Measurements from ENCODE around the gene NOL3.
A peak's percentile ranks its signal among the peaks of the same experiment; 100 is the strongest.
"Not testable (repeated sequence)": the region's sequence is repeated elsewhere in the genome, so short reads cannot be mapped to it uniquely, and the experiment has no call there.

Gene NOL3

DNA sequence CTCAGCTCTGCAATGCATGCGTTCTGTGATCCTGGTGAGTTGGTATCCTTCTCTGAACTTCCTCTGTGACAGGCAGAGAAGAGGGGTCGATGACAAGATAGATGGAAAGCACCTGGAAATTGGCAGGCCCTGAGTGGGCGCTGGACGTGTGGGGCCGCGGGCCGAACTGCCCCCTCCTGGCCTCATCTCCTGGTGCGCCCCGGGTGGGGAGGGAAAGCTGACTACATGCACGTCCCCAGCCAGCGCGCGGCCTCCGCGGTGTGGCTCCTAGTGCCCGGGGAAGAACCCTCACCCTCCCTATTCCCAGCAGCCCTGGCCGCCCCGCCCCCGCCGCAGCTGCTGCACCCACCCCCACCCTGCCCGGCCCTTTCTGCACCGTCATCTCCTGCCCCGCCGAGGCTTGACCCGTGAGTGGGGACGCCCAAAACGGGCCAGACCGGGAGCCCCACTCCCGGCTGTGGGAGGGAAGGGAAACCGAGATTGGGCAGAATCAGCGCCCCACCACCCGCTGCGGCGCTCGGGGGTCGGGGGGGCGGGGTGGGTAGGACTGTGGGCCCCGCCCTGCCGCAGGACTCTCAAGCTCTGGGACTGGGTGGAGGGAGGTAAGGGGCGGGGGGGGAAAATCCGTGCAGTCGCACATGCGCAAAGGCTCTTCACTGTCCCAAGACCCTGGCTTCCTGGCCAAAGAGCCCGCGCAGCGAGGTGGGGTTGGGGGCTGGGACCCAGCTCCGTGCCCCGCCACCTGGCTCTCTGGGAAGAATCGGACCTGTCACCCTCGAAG is at the start of gene NOL3:
NOL3 (plus strand) TSS at position 371 of the 781 bp plus-strand sequence.
- peak; percentile 79 for DNase-seq

DNA sequence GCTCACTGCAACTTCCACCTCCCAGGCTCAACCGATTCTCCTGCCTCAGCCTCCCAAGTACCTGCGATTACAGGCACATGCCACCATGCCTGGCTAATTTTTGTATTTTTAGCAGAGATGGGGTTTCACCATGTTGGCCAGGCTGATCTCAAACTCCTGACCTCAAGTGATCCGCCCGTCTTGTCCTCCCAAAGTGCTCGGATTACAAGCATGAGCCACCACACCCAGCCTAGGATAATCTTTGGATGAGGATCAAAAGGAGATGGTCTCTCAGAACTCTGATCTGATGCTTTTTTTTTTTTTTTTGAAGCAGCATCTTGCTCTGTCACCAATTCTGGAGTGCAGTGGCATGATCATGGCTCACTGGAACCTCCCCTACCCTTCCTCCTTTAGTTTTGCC is 47.5 kb upstream of the NOL3 start:
- not testable (repeated sequence) for DNase-seq

DNA sequence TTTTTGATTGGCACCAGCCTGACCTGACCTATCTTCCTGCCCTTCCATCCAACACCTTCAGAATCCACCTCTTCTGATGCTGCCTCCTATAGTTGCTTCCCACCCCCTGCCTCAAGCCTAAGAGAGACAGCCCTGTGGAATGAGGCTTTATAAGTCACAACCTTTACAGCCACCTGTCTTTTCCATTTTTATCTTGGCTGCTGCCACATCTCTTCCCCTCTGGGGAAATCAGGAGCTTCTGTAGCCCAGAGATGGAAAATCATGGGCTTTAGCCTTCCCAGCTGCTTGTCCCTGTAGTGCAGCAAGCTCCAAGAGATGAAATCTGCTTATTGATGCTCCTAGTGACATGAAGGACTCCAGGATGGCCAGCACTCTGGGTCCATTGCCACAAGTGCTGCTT is 41.9 kb upstream of the NOL3 start:
- DNase-seq: no peak

DNA sequence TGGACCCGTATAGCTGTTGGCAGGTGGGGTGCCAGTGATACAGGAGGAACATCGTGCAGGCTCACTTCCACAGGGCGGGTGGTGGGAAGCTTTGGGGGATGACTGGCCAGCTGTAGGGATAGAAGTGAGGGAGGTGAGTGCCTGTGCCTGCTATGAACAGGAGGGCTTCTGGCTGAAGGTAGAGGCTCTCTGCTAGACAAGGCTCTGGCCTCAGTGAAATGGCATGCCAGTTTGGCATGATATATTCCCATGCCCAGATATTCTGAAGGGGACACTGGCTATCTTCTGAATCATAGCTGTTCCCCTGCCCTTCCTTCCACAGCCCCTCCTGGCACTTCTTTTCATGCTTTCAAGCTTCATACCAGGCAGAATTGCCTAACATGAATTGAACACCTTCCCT is 41.5 kb upstream of the NOL3 start:
- no peak for DNase-seq

DNA sequence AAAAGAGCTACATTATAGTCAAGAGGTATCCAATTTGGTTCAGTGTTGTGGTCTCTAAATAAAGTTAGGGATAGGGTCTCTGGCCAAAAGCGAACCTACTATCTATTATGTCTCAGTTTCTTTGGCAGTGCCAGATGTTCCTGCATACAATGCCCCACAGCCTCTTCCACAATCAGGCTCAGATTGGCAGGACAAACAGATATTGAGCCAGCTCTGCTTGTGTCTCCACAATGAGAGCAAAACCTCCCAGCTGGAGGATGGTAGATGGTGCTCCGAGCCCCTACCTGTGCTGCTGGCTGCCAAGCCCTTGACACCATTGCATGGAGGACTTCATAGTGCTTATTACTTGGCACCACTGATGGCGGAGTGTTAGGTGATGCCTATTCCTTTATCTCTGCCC is 40.9 kb upstream of the NOL3 start:
- DNase-seq: no peak

DNA sequence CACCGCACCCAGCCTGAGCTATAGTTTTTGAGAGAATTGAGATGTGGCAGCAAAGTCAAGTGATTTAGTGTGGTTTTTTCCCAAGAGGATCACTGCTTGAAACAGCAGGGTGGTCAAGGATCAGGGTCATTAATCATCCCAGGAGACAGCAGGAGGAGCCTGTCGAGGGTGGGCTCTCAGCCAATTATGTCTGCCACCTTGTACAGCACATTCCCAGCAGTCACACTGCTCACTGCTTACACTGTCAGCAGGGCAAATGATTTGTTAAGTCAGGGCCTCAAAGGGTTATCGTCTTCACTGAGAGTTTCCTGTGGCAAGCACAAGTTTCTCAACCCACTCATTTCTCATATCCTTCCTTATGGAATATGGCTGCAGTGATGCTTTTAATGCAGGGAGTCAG is 32.7 kb upstream of the NOL3 start:
- DNase-seq: no peak

DNA sequence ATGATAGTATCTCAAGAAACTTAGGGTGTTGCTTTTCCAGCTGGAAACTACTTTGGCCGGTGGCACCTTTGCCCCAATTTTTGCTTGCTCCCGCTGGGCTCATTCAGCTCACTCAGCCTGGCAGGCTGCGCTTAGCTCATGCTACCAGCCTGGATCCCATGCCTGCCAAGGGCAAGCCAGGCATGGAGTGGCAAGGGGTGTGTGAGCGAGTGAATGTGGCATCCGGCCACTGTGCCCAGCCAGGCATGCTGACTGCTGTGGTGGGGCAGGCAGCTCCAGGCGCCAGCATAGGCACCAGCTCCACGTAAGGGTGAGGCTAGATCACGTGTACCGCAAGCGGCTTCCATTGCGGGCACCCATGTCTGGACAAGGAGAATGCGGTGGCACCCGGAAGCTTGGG is 28.9 kb upstream of the NOL3 start:
- no peak for DNase-seq

DNA sequence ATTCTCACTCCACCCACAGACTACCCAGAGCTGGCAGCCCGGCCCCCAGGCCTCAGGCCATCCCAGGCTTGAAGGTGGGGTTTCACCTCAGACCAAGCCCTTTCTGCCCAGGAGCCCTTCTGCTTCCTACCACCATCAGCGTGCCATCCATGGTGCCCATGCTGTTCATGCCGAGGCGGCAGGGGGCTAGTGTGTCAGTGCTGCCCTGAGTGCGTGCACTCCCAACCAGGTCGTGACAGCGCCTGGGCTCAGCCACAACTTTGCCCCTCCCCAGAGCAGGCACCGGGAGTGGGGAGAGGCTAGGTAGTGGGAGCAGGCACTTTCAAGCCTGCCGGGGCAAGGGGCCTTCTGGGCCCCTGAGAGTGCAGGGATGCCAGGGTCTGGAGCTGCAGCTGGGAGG is 28.0 kb upstream of the NOL3 start:
- DNase-seq: no peak

DNA sequence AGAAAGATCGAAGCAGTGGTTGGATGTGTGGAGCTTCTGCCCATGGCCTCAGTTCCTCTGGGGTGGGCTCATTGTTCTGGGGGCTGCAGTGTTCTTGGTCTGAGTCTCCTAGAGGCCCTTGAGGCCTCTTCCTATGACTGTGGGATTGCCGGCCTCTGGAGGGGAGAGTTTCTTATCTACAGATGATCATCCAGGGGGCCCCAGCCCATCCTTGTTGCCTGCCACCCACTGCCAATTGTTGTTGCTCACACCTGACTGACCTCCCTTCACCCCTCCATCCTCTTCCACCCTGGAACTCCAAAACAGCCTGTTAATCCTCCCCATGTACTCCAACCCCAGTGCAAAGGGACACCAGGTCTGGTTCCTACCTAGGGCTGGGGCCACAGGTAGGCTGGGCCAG is 25.4 kb upstream of the NOL3 start:
- no peak for DNase-seq

DNA sequence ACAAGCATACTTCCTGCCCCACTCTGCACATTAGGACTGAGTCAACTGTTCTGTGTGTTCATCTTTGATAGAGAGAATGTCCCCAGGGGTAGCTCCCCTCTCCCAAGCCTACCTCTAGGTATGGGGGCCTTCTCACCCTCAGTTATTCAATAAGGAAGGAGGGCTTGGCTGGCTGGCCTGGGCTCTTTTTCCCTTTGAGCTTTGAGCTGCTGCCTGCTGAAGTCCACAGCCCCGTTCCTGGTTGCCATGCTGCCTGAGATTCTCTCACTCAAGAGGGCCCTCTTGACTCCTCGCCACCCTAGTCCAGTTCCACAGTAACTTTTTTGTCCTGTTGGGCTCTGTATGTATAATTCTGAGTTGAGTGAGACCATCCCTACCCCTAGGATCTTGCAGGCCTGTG is 24.6 kb upstream of the NOL3 start:
- no peak for DNase-seq

DNA sequence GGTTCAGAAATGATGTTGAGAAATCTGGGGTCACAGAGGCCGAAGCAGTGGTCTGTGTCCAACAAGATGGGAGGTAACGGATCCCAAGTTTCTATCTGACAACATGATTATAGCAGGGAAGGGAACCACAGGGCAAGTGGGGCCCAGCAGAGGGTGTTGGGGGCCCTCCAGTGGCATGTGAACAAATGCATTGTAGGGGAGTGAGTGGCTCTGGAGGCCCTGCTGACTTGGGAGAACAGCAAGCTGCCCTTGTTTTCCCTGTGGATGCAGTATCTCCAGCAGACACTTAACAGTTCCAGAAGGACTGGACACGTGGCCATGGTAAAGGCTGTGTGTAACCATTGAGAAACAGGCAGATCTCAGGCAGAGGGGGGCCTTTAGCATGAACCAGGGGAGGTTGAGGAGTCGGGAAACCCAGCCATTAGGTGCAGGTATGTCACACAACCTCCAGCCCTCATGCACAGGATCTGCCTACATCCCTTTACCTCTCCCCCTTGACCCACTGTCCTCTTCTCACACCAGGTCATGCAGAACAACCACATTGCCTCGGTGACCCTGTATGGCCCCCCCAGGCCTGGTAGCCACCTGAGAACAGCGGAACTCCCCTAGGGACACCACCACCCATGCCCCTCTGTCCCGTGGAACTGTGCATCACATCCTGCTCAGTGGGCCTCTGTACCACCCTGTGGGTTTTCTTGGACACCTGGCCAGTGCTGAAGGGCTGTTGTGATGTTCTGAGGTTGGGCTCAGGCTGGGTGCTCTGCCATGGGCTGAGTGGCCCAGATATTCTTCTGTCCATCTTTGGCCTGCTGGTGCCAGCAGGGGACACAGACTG is 23.6 kb upstream of the NOL3 start:
- no peak for DNase-seq

DNA sequence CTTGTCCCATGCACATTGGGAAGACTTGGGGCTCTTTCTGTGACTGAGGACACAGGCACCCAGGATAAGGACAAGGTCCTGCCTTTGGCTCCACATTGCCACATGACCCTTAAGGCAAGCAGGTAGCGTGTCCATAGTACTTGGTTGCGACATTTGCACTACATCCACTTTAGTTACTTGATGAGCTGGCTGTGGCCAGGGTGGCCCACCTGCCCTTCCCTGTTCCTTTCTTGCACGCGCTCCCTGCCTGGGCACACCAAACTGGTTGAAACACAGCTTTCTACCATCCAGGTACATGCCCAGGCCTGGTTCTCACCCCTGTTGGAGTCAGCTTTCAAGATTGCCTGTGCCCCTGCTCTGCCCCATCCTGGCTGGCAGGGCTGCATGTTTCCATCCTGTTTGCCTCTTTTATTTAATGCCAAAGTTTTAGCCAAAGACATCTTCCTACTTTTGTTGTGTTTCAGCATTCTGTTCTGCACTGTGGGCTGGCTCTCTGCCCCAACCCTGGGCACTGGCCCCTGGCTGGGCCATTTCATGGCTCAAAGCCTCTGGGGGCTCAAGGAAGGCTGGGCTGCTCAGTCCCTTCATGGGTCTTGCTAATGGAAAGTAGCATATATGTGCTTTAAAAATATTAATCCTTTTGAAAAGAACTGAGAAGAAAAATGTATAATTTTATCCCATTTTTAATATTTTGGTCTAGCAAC is 22.7 kb upstream of the NOL3 start:
- no peak for DNase-seq

DNA sequence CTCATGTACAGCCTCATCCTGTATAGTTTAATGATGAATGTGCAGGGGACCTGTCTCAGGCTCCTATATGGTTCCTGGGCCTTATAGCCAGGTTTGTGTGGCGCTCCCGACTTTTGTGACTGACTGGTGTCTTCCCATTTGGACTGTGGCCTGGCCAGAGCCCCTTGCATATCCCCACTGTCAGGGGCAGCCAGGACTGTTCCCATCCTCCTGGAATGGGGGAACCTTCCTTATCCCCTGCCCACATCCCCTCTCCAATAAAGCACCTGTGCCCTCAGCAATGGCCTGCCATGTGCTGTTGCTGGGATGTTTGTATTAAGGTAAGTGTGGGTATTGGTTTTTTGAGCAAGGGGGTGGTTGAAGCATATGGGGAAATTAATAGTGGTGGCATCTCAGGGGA is 22.1 kb upstream of the NOL3 start:
- no peak for DNase-seq

DNA sequence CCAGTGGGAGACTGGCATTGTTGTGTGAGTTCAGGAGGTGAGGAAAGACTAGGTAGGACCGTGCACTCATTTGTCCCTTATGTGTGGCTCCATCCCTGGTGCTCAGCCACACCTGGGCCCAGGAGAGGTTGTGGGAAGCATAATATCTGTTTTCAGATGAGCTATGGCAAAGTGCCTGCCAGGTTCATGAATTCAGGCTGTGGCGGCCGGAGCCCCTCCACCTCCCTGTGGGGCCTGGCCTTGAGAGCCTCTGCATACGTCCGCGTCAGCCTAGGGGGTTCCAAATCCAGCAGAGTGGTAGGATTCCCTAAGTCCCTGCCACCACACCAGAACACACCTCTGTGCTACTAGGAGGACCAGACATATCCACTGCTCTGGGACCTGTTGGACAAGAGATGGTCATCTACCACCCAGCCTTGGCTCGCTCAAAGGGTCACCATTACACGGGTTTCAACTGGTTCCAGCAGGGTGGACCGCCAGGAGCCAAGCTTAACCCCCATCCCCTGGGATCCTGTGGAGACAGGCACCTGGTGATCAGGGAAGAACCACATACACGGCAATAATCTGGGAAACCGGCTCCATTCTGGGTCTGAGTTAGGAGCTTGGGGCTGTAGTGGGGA is 21.6 kb upstream of the NOL3 start:
- no peak for DNase-seq

DNA sequence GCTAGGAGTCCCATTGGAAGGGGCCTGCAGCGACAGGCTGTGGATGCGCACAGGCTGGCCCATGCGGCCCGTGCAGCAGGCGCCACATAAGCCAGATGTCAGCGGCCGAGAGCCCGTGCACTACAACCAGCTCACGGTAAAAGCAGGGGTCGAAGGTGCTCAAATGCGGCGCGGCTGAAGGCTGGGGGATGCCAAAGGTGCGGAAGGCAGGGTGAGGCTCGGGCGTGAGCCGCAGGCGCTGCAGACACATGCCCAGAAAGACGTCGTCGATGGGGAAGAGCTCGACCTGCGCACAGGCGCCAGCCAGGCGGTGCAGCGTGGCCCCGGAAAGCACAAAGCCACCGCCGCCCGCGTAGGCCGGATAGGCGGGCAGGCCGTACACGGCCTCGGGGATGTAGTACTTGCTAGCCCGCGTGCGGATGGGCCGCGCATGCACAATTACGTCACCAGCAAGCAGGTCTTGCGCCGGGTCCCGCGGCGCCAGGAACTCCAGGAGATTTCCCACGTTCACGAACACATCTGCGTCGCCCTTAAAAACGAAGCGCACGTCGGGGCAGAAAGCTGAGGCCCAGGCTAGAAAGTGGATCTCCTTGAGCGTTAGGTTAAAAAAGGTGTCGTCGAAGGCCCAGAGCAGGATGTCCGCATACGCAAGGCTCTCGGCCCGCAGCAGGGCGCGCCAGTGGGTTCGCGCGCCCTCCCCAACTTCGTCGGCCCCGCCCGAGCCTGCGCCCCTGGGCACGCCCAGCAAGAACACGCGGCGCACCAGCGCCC is 20.9 kb upstream of the NOL3 start:
- DNase-seq: no peak

DNA sequence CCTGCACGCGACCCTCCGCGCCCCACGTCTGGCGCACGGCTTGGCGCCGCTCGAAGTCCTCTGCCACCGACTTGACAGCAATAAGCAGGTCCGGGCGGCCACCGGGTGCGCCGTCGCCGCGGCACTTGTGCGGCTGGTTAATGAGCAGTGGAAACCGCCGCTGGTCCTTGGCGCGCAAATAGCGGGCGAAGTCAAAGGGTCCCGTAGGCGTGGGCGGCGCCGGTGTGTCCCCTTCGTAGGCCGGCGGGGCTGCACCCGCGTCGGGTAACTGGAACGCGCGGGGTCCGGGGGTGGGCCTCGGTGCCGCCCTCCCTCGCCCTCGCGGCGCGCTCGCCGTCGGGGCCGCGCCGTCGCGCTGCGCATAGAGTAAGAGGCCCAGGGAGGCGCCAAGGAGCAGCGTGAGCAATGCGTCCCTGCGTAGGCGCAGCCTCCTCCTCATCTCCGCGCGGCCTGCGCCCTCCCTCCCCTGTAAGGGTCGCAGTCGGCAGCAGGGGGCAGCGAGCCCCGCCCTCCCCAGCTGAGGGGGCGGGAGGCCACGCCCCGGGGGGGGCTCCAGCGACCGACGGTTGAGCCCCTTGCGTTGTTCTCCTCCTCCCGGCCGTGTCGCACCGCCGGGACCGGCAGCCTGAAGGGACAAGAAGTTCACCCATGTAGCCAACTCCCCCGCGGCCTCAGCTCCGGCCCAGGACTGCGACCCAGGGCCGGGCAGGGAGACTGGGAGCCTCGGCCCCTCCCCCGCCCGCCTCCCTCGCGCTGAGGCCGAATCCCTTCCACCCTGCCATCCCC is 20.1 kb upstream of the NOL3 start:
- DNase-seq: peak; percentile 46

DNA sequence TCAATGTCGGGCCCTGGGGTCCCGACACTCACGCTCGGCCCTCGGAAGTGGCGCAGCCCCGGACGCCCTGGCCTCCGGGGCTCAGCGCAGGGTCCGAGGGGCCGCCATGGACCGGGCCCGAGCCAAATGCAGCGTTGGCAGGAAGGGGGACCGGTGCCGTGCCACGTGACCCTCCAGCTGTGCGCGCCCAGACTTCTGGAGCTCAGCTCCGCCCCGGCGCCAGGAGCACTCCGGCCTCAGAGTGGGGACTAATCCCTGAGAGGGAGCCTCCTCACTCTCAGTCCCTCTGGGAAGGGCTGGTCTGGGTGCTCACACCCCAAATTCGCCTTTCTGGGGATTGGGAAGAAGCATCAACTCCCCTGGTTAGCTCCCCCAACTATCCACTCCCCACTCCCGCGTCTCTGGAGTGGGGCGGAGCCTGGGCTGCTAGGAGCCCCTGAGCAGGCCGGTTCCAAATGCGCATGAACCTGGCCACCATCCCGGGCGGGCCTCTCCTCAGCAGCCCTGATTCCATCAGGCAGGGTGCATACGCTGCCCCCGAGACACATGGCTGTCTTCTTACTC is 19.4 kb upstream of the NOL3 start, which contains the start of gene B3GNT9:
B3GNT9 (minus strand) TSS at position 166 of the 564 bp plus-strand sequence. CDS start 513 bp downstream, outside the sequence.
- DNase-seq: peak; percentile 73

DNA sequence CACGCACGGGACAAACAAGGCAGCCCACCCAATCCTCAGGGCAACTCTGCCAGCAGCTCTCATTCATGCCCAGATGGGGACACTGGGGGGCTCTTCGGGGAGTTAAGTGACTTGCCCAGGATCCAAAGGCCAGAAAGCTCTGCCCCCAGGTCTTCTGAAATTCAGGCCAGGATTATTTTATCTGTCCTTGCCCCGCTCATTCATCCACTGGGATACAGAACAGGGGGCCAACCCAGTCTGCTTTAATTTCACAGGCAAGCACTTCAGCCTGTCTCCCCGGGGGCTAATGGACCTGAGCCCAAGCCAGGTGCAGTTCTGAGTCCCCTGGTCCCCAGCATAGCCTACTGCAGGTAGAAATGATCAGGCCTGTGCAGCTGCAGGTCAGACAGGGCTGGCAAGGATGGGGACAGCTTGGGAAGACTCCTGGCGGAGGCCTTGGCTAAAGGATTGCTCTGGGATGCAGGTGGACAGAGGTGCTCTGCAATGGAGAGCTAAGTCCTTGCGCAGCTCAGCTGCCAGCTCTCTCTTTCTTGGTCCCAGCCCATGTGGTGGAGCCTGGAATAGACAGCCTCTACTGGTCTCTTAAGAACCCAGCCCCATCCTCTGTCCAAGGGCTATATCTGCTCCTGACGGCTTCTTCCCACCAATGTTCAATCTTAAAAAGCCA is 18.8 kb upstream of the NOL3 start:
- DNase-seq: no peak

DNA sequence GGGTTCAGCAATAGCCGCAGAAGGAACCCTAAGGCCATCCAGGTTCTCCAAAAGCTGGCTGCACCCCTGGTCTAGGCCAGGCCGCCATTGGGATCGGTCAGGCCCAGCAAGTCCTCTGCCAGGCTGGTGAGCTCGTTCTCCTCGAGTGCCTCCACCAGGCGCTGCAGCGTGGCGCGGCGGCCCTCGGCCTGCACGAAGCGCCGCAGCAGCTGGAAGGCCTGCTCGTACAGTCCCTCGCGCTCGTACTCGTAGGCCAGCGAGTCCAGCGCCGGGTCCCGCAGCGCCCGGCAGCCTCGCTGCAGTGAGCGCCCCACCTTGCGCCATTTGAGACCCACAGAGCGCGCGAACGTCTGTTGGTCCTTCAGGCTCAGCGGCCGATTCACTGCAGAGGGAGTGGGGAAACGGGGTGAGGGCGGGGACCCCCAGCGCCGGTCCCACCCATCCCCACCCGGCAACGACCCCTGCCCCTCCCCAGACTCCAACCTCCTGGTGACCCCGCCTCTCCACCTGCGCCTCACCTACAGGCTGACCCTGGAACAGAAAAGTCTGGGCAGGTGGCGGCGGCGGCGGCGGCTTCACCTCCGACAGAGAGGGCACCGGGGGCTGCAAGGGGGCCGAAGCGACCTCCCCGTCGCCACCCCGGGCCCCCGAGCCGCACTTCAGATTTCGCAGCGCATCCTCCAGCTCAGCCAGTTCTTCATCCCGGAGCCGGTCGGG is 15.6 kb upstream of the NOL3 start:
- DNase-seq: no peak
